Measurements from ENCODE around the gene RGS18. TPM values are rescaled to one million over a fixed set of nuclear protein-coding genes. Genes with fewer than 3 reads are reported as not detected.

Gene RGS18
- total RNA-seq, 1 experiment from 2014 or later, result not detected

- no peak overlapping the region for H2BK20ac ChIP-seq (ENCODE audit: low read depth, low read length, poor library complexity, severe bottlenecking)
- H3K23ac ChIP-seq (ENCODE audit: insufficient read length, low read depth, low read length), result no peak overlapping the region
- Mint-ChIP-seq H3K27me3 (ENCODE audit: low read depth) (no peaks in the 10 kb centered on the region), H3K4me3 (no peak overlapping the region), H3K36me3 (ENCODE audit: insufficient read depth in 1 of 3, low read depth in 3 of 3) (no peaks in the 10 kb centered on the region), H3K27ac (no peak overlapping the region), H3K9me3 (no peaks in the 10 kb centered on the region), H3K4me1 (no peaks in the 10 kb centered on the region)
- H3K18ac ChIP-seq (ENCODE audit: insufficient read length, low read depth, low read length), result no peak overlapping the region
- H3K9me3 ChIP-seq (ENCODE audit: control insufficient read depth, low read depth, low read length), result no peaks in the 10 kb centered on the region
- no peak overlapping the region for H3K56ac ChIP-seq (ENCODE audit: insufficient read length, low read depth, low read length)
- H3T11ph ChIP-seq (ENCODE audit: low read length), result no peak overlapping the region
- no peaks in the 10 kb centered on the region for H3K23me2 ChIP-seq (ENCODE audit: insufficient read length, low read depth, low read length, poor library complexity, severe bottlenecking)
- no peak overlapping the region for H2AK5ac ChIP-seq (ENCODE audit: insufficient read length, low read length)
- no peak overlapping the region for H3K14ac ChIP-seq (ENCODE audit: insufficient read depth, low read length)
- H3K79me1 ChIP-seq (ENCODE audit: insufficient read depth, low read depth, low read length, poor library complexity, severe bottlenecking), result no peaks in the 10 kb centered on the region
- TF ChIP-seq, protein P1, sequence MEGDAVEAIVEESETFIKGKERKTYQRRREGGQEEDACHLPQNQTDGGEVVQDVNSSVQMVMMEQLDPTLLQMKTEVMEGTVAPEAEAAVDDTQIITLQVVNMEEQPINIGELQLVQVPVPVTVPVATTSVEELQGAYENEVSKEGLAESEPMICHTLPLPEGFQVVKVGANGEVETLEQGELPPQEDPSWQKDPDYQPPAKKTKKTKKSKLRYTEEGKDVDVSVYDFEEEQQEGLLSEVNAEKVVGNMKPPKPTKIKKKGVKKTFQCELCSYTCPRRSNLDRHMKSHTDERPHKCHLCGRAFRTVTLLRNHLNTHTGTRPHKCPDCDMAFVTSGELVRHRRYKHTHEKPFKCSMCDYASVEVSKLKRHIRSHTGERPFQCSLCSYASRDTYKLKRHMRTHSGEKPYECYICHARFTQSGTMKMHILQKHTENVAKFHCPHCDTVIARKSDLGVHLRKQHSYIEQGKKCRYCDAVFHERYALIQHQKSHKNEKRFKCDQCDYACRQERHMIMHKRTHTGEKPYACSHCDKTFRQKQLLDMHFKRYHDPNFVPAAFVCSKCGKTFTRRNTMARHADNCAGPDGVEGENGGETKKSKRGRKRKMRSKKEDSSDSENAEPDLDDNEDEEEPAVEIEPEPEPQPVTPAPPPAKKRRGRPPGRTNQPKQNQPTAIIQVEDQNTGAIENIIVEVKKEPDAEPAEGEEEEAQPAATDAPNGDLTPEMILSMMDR (conservative IDR thresholded peaks at IDR 0.05), result no peak
- H3K79me2 ChIP-seq (ENCODE audit: insufficient read depth, low read length), result no peaks in the 10 kb centered on the region
- no peak overlapping the region for H2BK15ac ChIP-seq (ENCODE audit: low read depth, low read length)
- H2BK120ac ChIP-seq (ENCODE audit: low read depth, low read length, poor library complexity, severe bottlenecking), result no peak overlapping the region
- H4K5ac ChIP-seq (ENCODE audit: insufficient read length, low read depth, low read length), result no peak overlapping the region
- H3K4me2 ChIP-seq (ENCODE audit: insufficient read depth, insufficient read length, low read length), result no peak overlapping the region
- H4K8ac ChIP-seq (replicated peaks; ENCODE audit: insufficient read length, low read depth, low read length), result no peak overlapping the region
- DNase-seq, result no peak
- H3K4me1 ChIP-seq (ENCODE audit: insufficient read depth, low read length), result no peaks in the 10 kb centered on the region
- H3K4ac ChIP-seq (ENCODE audit: low read depth, low read length), result no peak overlapping the region
- H2BK5ac ChIP-seq (ENCODE audit: insufficient read length, low read length), result no peak overlapping the region
- no peak overlapping the region for H4K91ac ChIP-seq (ENCODE audit: insufficient read length, low read depth, low read length)
- H3K9ac ChIP-seq (ENCODE audit: extremely low read depth, insufficient read length, low read length), result no peak overlapping the region
- peak overlapping the region; percentile 64 for H2AFZ ChIP-seq (ENCODE audit: low read length)
- no peaks in the 10 kb centered on the region for H4K20me1 ChIP-seq (ENCODE audit: control insufficient read depth, insufficient read depth, insufficient read length)
- H2BK12ac ChIP-seq (ENCODE audit: insufficient read length, low read depth, low read length), result no peak overlapping the region
- WGBS (ENCODE audit: extremely low coverage, insufficient read length, low lambda C conversion rate), result no CpG with 5 or more reads among the region's 7 CpGs
- no peak overlapping the region for H3K27ac ChIP-seq (ENCODE audit: insufficient read length, low read depth, low read length)
- no peaks in the 10 kb centered on the region for H3K27me3 ChIP-seq (ENCODE audit: insufficient read depth, low read length)
Measured at GRCh38 chr1:192232817-192233417, 74.7 kb downstream of the RGS18 start.

All from H9 (cell line).